ENCODE results near the gene SOX15.

SOX15 gene

GRCh38 chr17:7559320-7560171, 30.3 kb downstream of the SOX15 start:
- Mint-ChIP-seq H3K36me3 (ENCODE audit: low read depth) (peaks cover 10% of the 10 kb centered on the region), H3K4me1 (peaks cover 59% of the 10 kb centered on the region), H3K27me3 (ENCODE audit: low read depth) (no peaks in the 10 kb centered on the region), H3K9me3 (no peaks in the 10 kb centered on the region), H3K27ac (peak overlapping the region; percentile 96 to 100 (median 100)), H3K4me3 (peak overlapping the region; percentile 88 to 99 (median 90))
- TF ChIP-seq, protein P1, sequence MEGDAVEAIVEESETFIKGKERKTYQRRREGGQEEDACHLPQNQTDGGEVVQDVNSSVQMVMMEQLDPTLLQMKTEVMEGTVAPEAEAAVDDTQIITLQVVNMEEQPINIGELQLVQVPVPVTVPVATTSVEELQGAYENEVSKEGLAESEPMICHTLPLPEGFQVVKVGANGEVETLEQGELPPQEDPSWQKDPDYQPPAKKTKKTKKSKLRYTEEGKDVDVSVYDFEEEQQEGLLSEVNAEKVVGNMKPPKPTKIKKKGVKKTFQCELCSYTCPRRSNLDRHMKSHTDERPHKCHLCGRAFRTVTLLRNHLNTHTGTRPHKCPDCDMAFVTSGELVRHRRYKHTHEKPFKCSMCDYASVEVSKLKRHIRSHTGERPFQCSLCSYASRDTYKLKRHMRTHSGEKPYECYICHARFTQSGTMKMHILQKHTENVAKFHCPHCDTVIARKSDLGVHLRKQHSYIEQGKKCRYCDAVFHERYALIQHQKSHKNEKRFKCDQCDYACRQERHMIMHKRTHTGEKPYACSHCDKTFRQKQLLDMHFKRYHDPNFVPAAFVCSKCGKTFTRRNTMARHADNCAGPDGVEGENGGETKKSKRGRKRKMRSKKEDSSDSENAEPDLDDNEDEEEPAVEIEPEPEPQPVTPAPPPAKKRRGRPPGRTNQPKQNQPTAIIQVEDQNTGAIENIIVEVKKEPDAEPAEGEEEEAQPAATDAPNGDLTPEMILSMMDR (IDR thresholded peaks at IDR 0.05; ENCODE audit: unreplicated experiment in 3 of 3) = no peak

DNA sequence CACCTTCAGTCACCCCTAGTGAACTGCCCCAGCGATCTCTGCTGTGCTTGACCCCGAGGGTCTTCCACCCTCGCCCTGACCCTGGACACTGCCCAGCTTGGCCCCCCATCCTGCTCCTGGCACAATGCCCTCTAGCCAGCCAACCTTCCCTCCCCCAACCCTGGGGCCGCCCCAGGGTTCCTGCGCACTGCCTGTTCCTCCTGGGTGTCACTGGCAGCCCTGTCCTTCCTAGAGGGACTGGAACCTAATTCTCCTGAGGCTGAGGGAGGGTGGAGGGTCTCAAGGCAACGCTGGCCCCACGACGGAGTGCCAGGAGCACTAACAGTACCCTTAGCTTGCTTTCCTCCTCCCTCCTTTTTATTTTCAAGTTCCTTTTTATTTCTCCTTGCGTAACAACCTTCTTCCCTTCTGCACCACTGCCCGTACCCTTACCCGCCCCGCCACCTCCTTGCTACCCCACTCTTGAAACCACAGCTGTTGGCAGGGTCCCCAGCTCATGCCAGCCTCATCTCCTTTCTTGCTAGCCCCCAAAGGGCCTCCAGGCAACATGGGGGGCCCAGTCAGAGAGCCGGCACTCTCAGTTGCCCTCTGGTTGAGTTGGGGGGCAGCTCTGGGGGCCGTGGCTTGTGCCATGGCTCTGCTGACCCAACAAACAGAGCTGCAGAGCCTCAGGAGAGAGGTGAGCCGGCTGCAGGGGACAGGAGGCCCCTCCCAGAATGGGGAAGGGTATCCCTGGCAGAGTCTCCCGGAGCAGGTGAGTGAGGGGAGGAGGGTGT, 31.2 kb downstream of the SOX15 start, which contains the start of gene TNFSF13:
TNFSF13 (plus strand) TSS at position 207 of the 776 bp plus-strand sequence; CDS start at position 497, 290 bp downstream.
- peaks cover 54% of the 10 kb centered on the region for H3K4me1 Mint-ChIP-seq
- H3K4me3 Mint-ChIP-seq = peak within 1 kb of the TSS; percentile 79 to 90 (median 88)
- peak within 1 kb of the TSS; percentile 96 to 100 (median 100) for H3K27ac Mint-ChIP-seq
- TF ChIP-seq, protein P1 (IDR thresholded peaks at IDR 0.05; ENCODE audit: unreplicated experiment in 3 of 3) = no peak
- no peaks in the 10 kb centered on the region for H3K9me3 Mint-ChIP-seq
- H3K36me3 Mint-ChIP-seq (ENCODE audit: low read depth) = peaks cover 5% of the 10 kb centered on the region
- H3K27me3 Mint-ChIP-seq (ENCODE audit: low read depth) = no peaks in the 10 kb centered on the region

DNA sequence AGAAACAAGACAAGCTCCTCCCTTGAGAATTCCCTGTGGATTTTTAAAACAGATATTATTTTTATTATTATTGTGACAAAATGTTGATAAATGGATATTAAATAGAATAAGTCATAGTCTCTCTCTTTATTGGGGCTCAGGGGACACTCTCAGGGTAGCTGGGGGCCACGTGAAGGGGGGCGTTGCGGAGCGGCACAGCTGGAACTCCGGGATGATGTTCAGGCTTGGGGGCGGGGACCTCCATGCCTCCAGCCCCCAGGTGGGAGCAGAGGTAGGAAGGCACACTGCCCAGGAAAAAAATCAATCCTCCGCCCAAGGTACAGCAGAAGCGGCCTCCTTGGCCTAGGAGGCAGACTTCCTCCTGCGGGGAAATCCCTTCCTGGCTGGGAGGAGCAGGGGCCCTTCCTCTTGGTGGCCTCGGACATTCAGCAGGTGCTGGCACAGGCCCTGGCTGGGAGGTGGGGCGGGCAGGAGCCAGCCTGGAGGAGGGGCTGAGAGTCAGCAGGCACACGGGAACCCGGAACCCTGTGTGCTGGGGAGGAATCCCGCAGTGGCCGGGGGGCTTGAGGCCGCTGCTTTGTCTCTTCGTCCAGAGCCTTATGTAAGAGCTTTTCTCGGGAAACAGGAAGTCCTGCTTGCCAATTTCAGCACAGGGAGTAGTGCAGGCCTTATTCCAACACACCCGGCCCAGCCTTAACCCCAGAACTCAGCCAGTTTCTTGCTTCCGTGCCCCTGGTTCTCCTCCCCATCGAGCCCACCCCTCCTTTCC, 31.9 kb downstream of the SOX15 start:
- Mint-ChIP-seq H3K9me3 (no peaks in the 10 kb centered on the region), H3K4me3 (peak overlapping the region; percentile 79 to 90 (median 88)), H3K4me1 (peaks cover 54% of the 10 kb centered on the region), H3K36me3 (ENCODE audit: low read depth) (peaks cover 5% of the 10 kb centered on the region), H3K27ac (peak overlapping the region; percentile 96 to 100 (median 100)), H3K27me3 (ENCODE audit: low read depth) (no peaks in the 10 kb centered on the region)
- TF ChIP-seq, protein P1 (IDR thresholded peaks at IDR 0.05; ENCODE audit: unreplicated experiment in 3 of 3) = no peak

DNA sequence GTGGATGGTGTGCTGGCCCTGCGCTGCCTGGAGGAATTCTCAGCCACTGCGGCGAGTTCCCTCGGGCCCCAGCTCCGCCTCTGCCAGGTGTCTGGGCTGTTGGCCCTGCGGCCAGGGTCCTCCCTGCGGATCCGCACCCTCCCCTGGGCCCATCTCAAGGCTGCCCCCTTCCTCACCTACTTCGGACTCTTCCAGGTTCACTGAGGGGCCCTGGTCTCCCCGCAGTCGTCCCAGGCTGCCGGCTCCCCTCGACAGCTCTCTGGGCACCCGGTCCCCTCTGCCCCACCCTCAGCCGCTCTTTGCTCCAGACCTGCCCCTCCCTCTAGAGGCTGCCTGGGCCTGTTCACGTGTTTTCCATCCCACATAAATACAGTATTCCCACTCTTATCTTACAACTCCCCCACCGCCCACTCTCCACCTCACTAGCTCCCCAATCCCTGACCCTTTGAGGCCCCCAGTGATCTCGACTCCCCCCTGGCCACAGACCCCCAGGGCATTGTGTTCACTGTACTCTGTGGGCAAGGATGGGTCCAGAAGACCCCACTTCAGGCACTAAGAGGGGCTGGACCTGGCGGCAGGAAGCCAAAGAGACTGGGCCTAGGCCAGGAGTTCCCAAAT, 32.6 kb downstream of the SOX15 start:
- Mint-ChIP-seq H3K4me3 (peak overlapping the region in 1 of 3 experiments; percentile 17), H3K4me1 (peaks cover 49% of the 10 kb centered on the region), H3K27ac (peak overlapping the region; percentile 96 to 100 (median 100)), H3K36me3 (ENCODE audit: low read depth) (peaks cover 4% of the 10 kb centered on the region), H3K9me3 (no peaks in the 10 kb centered on the region), H3K27me3 (ENCODE audit: low read depth) (no peaks in the 10 kb centered on the region)
- TF ChIP-seq, protein P1 (IDR thresholded peaks at IDR 0.05; ENCODE audit: unreplicated experiment in 3 of 3) = no peak

DNA sequence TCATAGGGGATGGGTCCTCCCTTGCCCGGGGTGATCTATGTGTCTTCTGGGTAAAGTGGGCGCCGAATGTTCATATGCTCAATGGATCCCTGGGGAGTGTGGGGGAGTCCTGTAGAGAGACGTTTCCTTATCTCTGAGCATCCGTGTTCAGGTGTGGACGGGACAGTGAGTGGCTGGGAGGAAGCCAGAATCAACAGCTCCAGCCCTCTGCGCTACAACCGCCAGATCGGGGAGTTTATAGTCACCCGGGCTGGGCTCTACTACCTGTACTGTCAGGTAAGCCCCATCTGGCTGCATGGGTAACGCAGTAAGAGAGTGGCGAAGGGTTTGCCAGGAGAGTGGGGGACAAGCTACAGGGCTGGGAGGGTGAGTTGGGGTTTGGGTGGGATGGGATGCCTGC, 33.3 kb downstream of the SOX15 start:
- TF ChIP-seq, protein P1 (IDR thresholded peaks at IDR 0.05; ENCODE audit: unreplicated experiment in 3 of 3) = no peak
- Mint-ChIP-seq H3K36me3 (ENCODE audit: low read depth) (peaks cover 4% of the 10 kb centered on the region), H3K4me3 (peak overlapping the region in 2 of 3 experiments; percentile 9 to 49), H3K9me3 (no peaks in the 10 kb centered on the region), H3K27ac (peak overlapping the region; percentile 47 to 91 (median 64)), H3K4me1 (peaks cover 49% of the 10 kb centered on the region), H3K27me3 (ENCODE audit: low read depth) (no peaks in the 10 kb centered on the region)
